ENCODE results near the gene AGER.

DNA sequence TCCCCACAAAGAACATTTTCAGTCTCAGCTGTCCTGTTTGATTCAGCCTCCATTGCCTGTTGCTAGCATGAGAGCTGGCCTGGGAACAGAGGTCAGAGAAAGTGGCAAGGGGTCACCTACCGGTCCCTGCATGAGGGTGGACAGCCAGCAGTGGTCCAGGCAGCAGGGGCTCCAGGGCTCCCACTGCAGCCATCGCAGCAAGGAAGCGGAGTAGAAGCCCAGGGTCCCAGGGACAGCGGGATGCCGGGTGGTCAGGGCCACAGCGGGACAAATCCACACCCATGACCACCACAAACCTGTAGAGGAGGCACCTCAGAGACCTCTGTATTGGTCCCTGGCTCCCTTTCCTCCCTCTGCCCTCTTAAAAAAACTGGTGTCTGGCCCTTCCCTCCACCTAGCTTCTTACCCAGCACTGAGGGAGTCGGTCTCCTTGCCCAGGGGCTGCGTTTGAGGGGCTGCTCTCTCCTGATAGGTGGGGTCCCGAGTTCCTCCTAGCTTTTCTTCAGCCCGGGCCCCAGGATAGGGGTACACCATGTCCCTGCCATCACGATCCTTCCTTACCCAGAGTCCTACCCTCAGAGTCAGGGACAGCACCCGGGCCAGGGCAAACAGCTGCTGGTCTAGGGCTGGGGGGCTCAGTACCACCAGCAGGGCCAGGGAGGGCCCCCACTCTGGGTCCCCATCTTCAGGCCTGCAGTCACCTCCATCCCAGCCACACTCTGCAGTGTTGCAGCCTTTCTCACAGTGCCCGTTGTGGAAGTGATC is 16.8 kb upstream of the AGER start:
- TF ChIP-seq CTCF (conservative IDR thresholded peaks at IDR 0.05) (no peak), ZFX (IDR thresholded peaks at IDR 0.05) (no peak)
